Upper lobe of right lung (tissue), 1 donor: ENCODE results near the gene TWIST2. TPM values are rescaled to one million over a fixed set of nuclear protein-coding genes. Genes with fewer than 3 reads are reported as not detected.

ENCODE experiments used
- ATAC-seq: fragments of 200-7000 bp; cut with Tn5 transposase; one replicate; pipeline ENCODE4 v1.9.1; 2020; ENCODE audit warnings: mild to moderate bottlenecking, moderate library complexity
- DNase-seq: peaks from one replicate; pipeline ENCODE4 v3.0.0-alpha.2; 2020
- H3K27ac ChIP-seq: fragments of 200-600 bp; one replicate; pipeline ENCODE4 v1.8.0; 2022
- H3K27me3 ChIP-seq: fragments of 200-600 bp; one replicate; pipeline ENCODE4 v1.8.0; 2022; ENCODE audit warnings: mild to moderate bottlenecking
- H3K36me3 ChIP-seq: fragments of 200-600 bp; one replicate; pipeline ENCODE4 v1.8.0; 2022
- H3K4me1 ChIP-seq: fragments of 200-600 bp; one replicate; pipeline ENCODE4 v1.8.0; 2022
- H3K4me3 ChIP-seq: fragments of 200-600 bp; one replicate; pipeline ENCODE4 v1.8.0; 2022; ENCODE audit warnings: mild to moderate bottlenecking
- H3K9me3 ChIP-seq: fragments of 200-600 bp; one replicate; pipeline ENCODE4 v1.8.0; 2022
- intact Hi-C: fragments of 100-400 bp; cut with DNase I; formaldehyde crosslinking; loops from one replicate; pipeline ENCODE4 v1.11.0; 2022
- total RNA-seq: library from RNA; stranded (reverse); fragmentation: NEBNext Ultra II Directional; extraction: Animal tissue kit (Norgen Biotek cat#: 25700); gene quantifications from one replicate; pipeline ENCODE4 v1.2.1, GENCODE V29; 2021
- TF ChIP-seq, protein P1 (sequence below): fragments of 200-600 bp; IDR thresholded peaks from one replicate; pipeline ENCODE4 v1.8.0; 2022; ENCODE audit warnings: antibody characterized with exemption
- donor health status: DM: no; HTN: yes; CAD: no; lungs with severe emphysema.

The TWIST2 gene
- total RNA-seq, 1 donor from 2014 or later = 12.2 TPM

GRCh38 chr2:238865015-238865719, 17.3 kb downstream of the TWIST2 start:
- intact Hi-C loops = no loop called here
- ATAC-seq (no peak), DNase-seq (peak; percentile 55)
- Histone ChIP-seq H3K9me3 (no peaks in the 10 kb centered on the region), H3K27ac (peak overlapping the region; percentile 73), H3K27me3 (no peaks in the 10 kb centered on the region), H3K4me1 (peaks cover 43% of the 10 kb centered on the region), H3K36me3 (no peaks in the 10 kb centered on the region), H3K4me3 (no peak overlapping the region)
- TF ChIP-seq, protein P1, sequence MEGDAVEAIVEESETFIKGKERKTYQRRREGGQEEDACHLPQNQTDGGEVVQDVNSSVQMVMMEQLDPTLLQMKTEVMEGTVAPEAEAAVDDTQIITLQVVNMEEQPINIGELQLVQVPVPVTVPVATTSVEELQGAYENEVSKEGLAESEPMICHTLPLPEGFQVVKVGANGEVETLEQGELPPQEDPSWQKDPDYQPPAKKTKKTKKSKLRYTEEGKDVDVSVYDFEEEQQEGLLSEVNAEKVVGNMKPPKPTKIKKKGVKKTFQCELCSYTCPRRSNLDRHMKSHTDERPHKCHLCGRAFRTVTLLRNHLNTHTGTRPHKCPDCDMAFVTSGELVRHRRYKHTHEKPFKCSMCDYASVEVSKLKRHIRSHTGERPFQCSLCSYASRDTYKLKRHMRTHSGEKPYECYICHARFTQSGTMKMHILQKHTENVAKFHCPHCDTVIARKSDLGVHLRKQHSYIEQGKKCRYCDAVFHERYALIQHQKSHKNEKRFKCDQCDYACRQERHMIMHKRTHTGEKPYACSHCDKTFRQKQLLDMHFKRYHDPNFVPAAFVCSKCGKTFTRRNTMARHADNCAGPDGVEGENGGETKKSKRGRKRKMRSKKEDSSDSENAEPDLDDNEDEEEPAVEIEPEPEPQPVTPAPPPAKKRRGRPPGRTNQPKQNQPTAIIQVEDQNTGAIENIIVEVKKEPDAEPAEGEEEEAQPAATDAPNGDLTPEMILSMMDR = no peak

DNA sequence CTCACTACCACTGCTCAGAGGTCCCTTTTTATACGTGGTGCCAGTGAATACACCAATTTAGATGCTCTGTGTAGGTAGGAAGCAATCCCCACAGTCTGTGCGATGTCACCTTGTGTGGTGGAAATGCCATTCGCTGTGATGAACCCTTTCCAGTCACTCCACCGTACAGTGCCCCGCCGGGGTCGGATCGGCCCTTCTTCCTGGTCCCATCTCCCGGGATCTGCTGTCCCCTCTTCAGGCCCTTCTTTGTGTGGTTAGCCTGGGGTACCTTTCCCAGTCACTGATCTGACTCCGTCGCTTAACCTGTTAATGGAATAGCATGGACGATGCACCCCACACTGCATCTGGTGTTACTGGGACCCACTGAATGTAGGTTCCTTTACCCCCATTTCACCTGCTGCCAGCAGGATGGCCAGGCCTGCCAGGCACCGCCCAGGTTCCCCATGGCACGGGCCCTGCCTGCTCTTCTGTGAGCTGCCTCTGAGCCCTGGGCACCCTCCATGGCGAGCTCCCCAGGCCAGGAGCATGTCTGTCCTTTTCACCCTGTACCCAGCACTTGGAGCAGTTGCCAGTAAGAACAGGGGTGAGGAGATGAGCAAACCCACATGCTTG, 18.0 kb downstream of the TWIST2 start:
- H3K9me3 ChIP-seq = no peaks in the 10 kb centered on the region
- H3K36me3 ChIP-seq = no peaks in the 10 kb centered on the region
- DNase-seq (peak; percentile 61), ATAC-seq (no peak)
- peaks cover 43% of the 10 kb centered on the region for H3K4me1 ChIP-seq
- no peak overlapping the region for H3K27ac ChIP-seq
- no peak overlapping the region for H3K4me3 ChIP-seq
- intact Hi-C loops = no loop called here
- H3K27me3 ChIP-seq = no peaks in the 10 kb centered on the region
- TF ChIP-seq, protein P1 = no peak

- DNase-seq (no peak), ATAC-seq (no peak)
- TF ChIP-seq, protein P1 = no peak
- Histone ChIP-seq H3K4me3 (no peak overlapping the region), H3K9me3 (no peaks in the 10 kb centered on the region), H3K36me3 (no peaks in the 10 kb centered on the region), H3K27ac (no peak overlapping the region), H3K4me1 (peaks cover 43% of the 10 kb centered on the region), H3K27me3 (no peaks in the 10 kb centered on the region)
- intact Hi-C loops = no loop called here
Measured at GRCh38 chr2:238866656-238867277, 18.9 kb downstream of the TWIST2 start.

DNA sequence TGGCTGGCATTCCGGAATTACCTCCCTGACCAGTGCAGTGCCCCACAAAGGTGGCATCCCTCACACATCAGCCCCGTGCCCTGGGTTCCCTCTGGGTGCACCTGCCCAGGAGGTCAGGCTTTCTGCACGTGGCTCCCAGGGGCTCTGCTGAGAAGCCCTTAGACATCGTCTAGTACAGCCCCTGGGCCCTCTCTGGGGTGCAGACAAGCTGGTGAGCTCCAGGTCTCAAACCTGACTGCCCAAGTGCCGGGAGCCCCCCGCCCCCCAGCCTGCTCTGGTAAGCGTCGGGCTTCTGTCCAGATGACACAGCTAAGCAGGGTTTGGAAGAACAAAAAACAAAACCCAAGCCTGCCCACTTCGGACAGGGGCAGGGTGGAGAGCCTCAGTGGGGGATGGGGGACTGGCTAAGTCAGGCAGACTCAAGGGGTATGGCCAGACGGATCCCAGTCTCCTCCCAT, 20.2 kb downstream of the TWIST2 start:
- Histone ChIP-seq H3K36me3 (no peaks in the 10 kb centered on the region), H3K27me3 (no peaks in the 10 kb centered on the region), H3K4me3 (no peak overlapping the region), H3K4me1 (peaks cover 43% of the 10 kb centered on the region), H3K9me3 (no peaks in the 10 kb centered on the region), H3K27ac (no peak overlapping the region)
- ATAC-seq (no peak), DNase-seq (peak; percentile 51)
- TF ChIP-seq, protein P1 = no peak
- intact Hi-C loops = no loop called here

DNA sequence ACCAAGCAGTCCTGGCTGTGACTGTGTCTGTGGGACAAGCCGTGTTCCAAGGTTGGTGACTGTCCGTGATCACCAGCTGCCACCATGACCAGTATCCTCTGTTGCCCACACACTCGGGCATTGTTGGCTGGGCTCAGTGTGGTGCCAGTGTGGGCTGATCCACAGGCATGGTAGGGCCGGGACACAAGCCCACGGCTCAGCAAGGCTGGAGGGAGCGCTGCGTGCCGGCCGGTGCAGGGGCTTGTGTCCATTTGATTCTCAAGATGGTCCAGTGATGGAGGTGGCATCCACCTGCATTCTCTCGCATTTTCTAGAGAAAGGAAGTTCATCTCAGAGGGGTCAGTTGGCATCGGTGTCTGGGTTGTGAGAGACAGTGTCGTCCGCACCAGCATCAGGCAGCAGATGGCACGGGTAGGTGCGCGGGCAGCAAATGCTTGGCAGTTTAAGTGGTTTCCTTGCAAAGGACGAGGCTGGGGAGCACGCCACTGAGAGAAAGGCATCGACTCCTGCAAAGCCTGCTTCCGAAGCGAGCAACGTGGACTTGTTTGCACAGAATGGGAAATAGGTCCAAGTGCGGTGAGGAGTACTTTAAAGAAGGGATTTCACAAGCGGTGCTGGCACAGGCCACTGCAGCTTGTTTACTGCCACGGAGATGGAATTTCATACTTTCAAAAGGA, 20.9 kb downstream of the TWIST2 start:
- DNase-seq = peak; percentile 85
- no peaks in the 10 kb centered on the region for H3K27me3 ChIP-seq
- peak; percentile 74 for ATAC-seq
- TF ChIP-seq, protein P1 = no peak
- intact Hi-C loops = no loop called here
- no peaks in the 10 kb centered on the region for H3K36me3 ChIP-seq
- no peak overlapping the region for H3K4me3 ChIP-seq
- H3K27ac ChIP-seq = peak overlapping the region; percentile 79
- H3K9me3 ChIP-seq = no peaks in the 10 kb centered on the region
- H3K4me1 ChIP-seq = peaks cover 40% of the 10 kb centered on the region
